HepG2 (cell line): ENCODE results near the gene KRT15. TPM values are rescaled to one million over a fixed set of nuclear protein-coding genes. Genes with fewer than 3 reads are reported as not detected.

Experiments used
- ATAC-seq: fragments of 200-7000 bp; cut with Tn5 transposase; 3 replicates; pipeline ENCODE4 v1.9.1; 2020; ENCODE audit warnings: mild to moderate bottlenecking, moderate library complexity
- BruUV-seq: library from RNA; stranded (reverse); fragments of 400-500 nt; replicated peaks from 2 replicates; lab custom pipeline; 2021; lab: Mats Ljungman, UMichigan
- CTCF ChIA-PET: fragments of 300-600 bp; formaldehyde crosslinking; extraction: SDS; loops from one replicate; lab custom pipeline; 2021; ENCODE audit warnings: low total read pairs, inconsistent platforms, low intra/inter-chr PET ratio; lab: Yijun Ruan, JAX
- POLR2A ChIA-PET: fragments of 350-600 bp; sonication (Branson Sonifier 250); formaldehyde crosslinking; loops from one replicate; lab custom pipeline; 2020; ENCODE audit warnings: antibody characterized with exemption, inconsistent platforms; lab: Yijun Ruan, JAX
- DNase-seq: peaks from one replicate; pipeline ENCODE4 v3.0.0-alpha.2; 2015; ENCODE audit warnings: low spot score
- FAIRE-seq: peaks from 3 replicates; lab custom pipeline; 2011; peaks lifted over from hg19 to GRCh38; lab: Jason Lieb, UNC
- H2AFZ ChIP-seq: one replicate; pipeline ENCODE4 v1.6.1; 2011; ENCODE audit warnings: low read length, inconsistent platforms
- H3K27ac ChIP-seq: fragments of 300-600 bp; 3 replicates; pipeline ENCODE4 v1.8.0; 2011; ENCODE audit warnings: mixed run types, mild to moderate bottlenecking, mixed read lengths, low read length, inconsistent platforms; ENCODE audit not compliant: insufficient read depth; ENCODE audit errors: extremely low read length
- H3K27me3 ChIP-seq, 2 experiments: fragments of 200-600 bp in 1 of 2; 2 replicates in 1 of 2; 3 replicates in 1 of 2; pipeline versions ENCODE4 v1.6.0 to v1.8.0; 2011; ENCODE audit warnings: low read length in 2 of 2, mild to moderate bottlenecking in 2 of 2, moderate library complexity in 2 of 2, inconsistent platforms in 1 of 2; ENCODE audit not compliant: insufficient read depth in 2 of 2, control insufficient read depth in 1 of 2
- H3K36me3 ChIP-seq, 2 experiments: fragments of 200-600 bp in 1 of 2; replicated peaks in 1 of 2; 2 replicates in 1 of 2; 3 replicates in 1 of 2; pipeline versions ENCODE4 v1.5.1 to v1.8.0; 2011; ENCODE audit warnings: low read length in 2 of 2, inconsistent platforms in 1 of 2; ENCODE audit not compliant: insufficient read depth in 2 of 2, control insufficient read depth in 1 of 2
- H3K4me1 ChIP-seq: 2 replicates; pipeline ENCODE4 v1.5.1; 2012; ENCODE audit warnings: low read length, inconsistent platforms; ENCODE audit not compliant: insufficient read depth
- H3K4me2 ChIP-seq: 2 replicates; pipeline ENCODE4 v1.6.0; 2011; ENCODE audit warnings: low read depth, low read length, inconsistent platforms
- H3K4me3 ChIP-seq, 3 experiments: fragments of 200-600 bp in 1 of 3; sonication (generic), shearing (Covaris generic) in 1 of 3; replicated peaks in 1 of 3; 2 replicates each; pipeline ENCODE4 v1.5.1; 2011 to 2016; ENCODE audit warnings: low read length in 3 of 3, inconsistent platforms in 2 of 3, low read depth in 2 of 3, mild to moderate bottlenecking in 2 of 3, control low read depth in 1 of 3, mixed read lengths in 1 of 3; ENCODE audit not compliant: insufficient read depth in 1 of 3
- H3K79me2 ChIP-seq: one replicate; pipeline ENCODE4 v1.6.1; 2011; ENCODE audit warnings: low read length, inconsistent platforms; ENCODE audit not compliant: insufficient read depth
- H3K9ac ChIP-seq: 2 replicates; pipeline ENCODE4 v1.6.0; 2011; ENCODE audit warnings: mild to moderate bottlenecking, low read depth, low read length, inconsistent platforms; ENCODE audit not compliant: insufficient read depth
- H3K9me3 ChIP-seq: 2 replicates; pipeline ENCODE4 v1.5.1; 2012; ENCODE audit warnings: mild to moderate bottlenecking, low read length
- H4K20me1 ChIP-seq: 2 replicates; pipeline ENCODE4 v1.6.0; 2011; ENCODE audit warnings: inconsistent platforms, mild to moderate bottlenecking, low read length, moderate library complexity; ENCODE audit not compliant: insufficient read depth
- CBX1 ChIP-seq: IDR thresholded peaks from one replicate; pipeline ENCODE4 v1.6.1; 2016; ENCODE audit warnings: antibody characterized with exemption, low read depth
- CC2D1A ChIP-seq: sonication (generic); formaldehyde crosslinking; IDR thresholded peaks from 2 replicates; pipeline ENCODE4 v1.8.1; 2023; ENCODE audit warnings: mild to moderate bottlenecking, missing genetic modification reagents
- HDAC2 ChIP-seq: sonication (generic); formaldehyde crosslinking; IDR thresholded peaks from 2 replicates; pipeline ENCODE4 v1.4.0; 2020; ENCODE audit warnings: missing genetic modification reagents
- MATR3 ChIP-seq: sonication (generic); formaldehyde crosslinking; IDR thresholded peaks from 2 replicates; pipeline ENCODE4 v1.4.0; 2020; ENCODE audit warnings: missing genetic modification reagents
- MIXL1 ChIP-seq: IDR thresholded peaks from 2 replicates; pipeline ENCODE4 v1.6.1; 2016
- SAFB2 ChIP-seq: sonication (generic); formaldehyde crosslinking; IDR thresholded peaks from 2 replicates; pipeline ENCODE4 v1.5.1; 2020; ENCODE audit warnings: missing genetic modification reagents, low read depth, mild to moderate bottlenecking, borderline replicate concordance
- ZFP90 ChIP-seq: sonication (generic); formaldehyde crosslinking; IDR thresholded peaks from 2 replicates; pipeline ENCODE4 v1.8.0; 2022; ENCODE audit warnings: missing genetic modification reagents, mild to moderate bottlenecking, inconsistent platforms, borderline replicate concordance
- ZNF20 ChIP-seq: sonication (generic); formaldehyde crosslinking; IDR thresholded peaks from 2 replicates; pipeline ENCODE4 v1.4.0; 2020; ENCODE audit warnings: mild to moderate bottlenecking, moderate library complexity, missing genetic modification reagents
- ZNF3 ChIP-seq: IDR thresholded peaks from 2 replicates; pipeline ENCODE4 v1.7.0; 2017; ENCODE audit warnings: inconsistent platforms
- ZNF367 ChIP-seq: sonication (generic); formaldehyde crosslinking; IDR thresholded peaks from 2 replicates; pipeline ENCODE4 v1.4.0; 2020; ENCODE audit warnings: missing genetic modification reagents, borderline replicate concordance
- ZNF878 ChIP-seq: sonication (generic); formaldehyde crosslinking; IDR thresholded peaks from 2 replicates; pipeline ENCODE4 v1.8.1; 2023; ENCODE audit warnings: mild to moderate bottlenecking, missing genetic modification reagents, moderate library complexity
- WGBS: methylation state at CpG from one replicate; pipeline ENCODE4 v1.1.6; 2017; ENCODE audit warnings: low lambda C conversion rate; 5-methylcytosine and 5-hydroxymethylcytosine counted together
- in situ Hi-C: cut with HindIII; loops from 2 replicates; pipeline ENCODE4 v1.10.0; 2017; ENCODE audit warnings: low pct_unique_long_range_greater_than_20kb; ENCODE audit not compliant: extremely low pct_ligation_motif_present
- intact Hi-C: fragments of 100-400 bp; cut with micrococcal nuclease; formaldehyde crosslinking; loops from one replicate; pipeline ENCODE4 v1.10.0; 2022; ENCODE audit not compliant: unreplicated experiment
- polyA plus RNA-seq, 8 experiments: library from polyadenylated mRNA; depleted of rRNA in 3 of 8; stranded (reverse) in 7 of 8; unstranded in 1 of 8; fragments of >200 nt; fragmentation: Illumina TruSeq in 4 of 8; extraction: Trizol in 4 of 8; gene quantifications; 2 replicates each; pipeline versions ENCODE4 v1.2.1 to v1.2.3, GENCODE V29; 2011 to 2016; ENCODE audit warnings: low read depth in 4 of 8, missing spikeins in 1 of 8, mixed read lengths in 1 of 8; ENCODE audit not compliant: insufficient read depth in 1 of 8
- total RNA-seq, 5 experiments: library from RNA; depleted of rRNA; stranded (reverse); fragments of >200 nt; fragmentation: Illumina TruSeq; extraction: Trizol; gene quantifications; 2 replicates each; pipeline ENCODE4 v1.2.3, GENCODE V29; 2016; ENCODE audit warnings: low read depth in 1 of 5
- TF ChIP-seq, protein P1 (sequence below): sonication (generic); formaldehyde crosslinking; IDR thresholded peaks from 2 replicates; pipeline ENCODE4 v1.5.1; 2020; ENCODE audit warnings: mild to moderate bottlenecking, missing genetic modification reagents, moderate library complexity
- TF ChIP-seq, protein P2 (sequence below): sonication (generic); formaldehyde crosslinking; IDR thresholded peaks from 2 replicates; pipeline ENCODE4 v1.4.0; 2020; ENCODE audit warnings: missing genetic modification reagents
- TF ChIP-seq, protein P3 (sequence below): sonication (generic); formaldehyde crosslinking; IDR thresholded peaks from 2 replicates; pipeline ENCODE4 v1.4.0; 2020; ENCODE audit warnings: mild to moderate bottlenecking, missing genetic modification reagents

The KRT15 gene
- total and polyA plus RNA-seq, 2 of the 13 experiments (the other 11 are each of a cell fraction or from before 2014, with no cell fraction given) = 0.46 to 0.63 TPM

DNA sequence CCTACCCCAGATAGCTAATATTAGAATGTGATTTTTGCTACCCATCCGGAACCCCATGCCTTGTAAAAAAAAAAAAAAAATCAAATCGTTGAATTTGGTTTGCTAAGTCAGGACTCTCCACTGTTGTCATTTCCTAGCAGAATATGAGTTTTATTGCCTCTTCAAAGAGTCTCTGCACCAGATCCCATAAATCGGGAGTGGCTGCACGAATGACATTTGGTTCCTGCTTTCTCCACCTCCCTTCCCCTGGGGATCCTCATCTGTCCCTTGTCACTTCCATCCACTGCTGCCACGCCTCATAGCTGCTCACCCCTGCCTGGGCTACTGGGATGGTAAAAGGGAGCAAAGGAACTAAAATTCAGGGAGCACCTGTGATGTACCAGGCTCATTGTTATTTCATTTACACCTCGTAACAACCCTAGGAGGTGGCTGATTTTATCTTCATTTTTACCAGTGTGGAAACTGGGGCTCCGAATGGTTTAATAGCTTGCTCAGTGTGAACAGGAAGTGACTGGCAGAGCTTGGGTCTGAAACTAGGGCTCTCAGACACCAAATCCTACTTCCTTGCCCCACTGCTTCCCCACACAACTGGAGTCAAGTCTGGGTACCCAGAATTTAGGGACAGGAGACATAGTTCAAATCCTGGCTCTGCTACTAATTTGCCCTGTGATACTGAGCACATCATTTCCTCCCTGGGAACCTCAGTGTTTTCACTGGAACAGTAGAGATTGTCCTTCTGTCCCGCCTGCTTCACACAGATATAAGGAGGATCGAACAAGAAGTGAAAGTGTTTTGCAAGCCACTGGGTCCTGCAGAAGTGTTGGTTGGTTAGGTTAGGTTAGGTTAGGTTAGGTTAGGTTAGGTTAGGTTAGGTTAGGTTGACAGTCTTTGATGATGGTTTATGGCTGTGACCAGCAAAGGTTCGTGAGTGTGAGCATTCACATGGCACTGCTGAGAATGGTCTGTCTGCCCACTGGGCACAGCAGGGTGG is 28.4 kb downstream of the KRT15 start:
- no TSS peak for BruUV-seq
- no peak overlapping the region for H3K4me2 ChIP-seq
- no peak for DNase-seq
- peaks cover 12% of the 10 kb centered on the region for H3K4me1 ChIP-seq
- H3K9ac ChIP-seq = no peak overlapping the region
- H2AFZ ChIP-seq = no peak overlapping the region
- H3K79me2 ChIP-seq = no peaks in the 10 kb centered on the region
- CTCF ChIA-PET = no interaction called here
- no peaks in the 10 kb centered on the region for H3K9me3 ChIP-seq
- intact Hi-C loops (no loop called here), in situ Hi-C loops (loop anchor here (5.0 kb wide), 1 partner anchor 57 kb away; no protein-coding TSS in a partner anchor)
- 26% methylated on average over 10 of the region's 10 CpGs for WGBS
- ATAC-seq = no peak
- H3K36me3 ChIP-seq = no peaks in the 10 kb centered on the region
- no peak overlapping the region for H3K27ac ChIP-seq
- H4K20me1 ChIP-seq = no peaks in the 10 kb centered on the region
- no peak overlapping the region for H3K4me3 ChIP-seq
- POLR2A ChIA-PET = no interaction called here
- peaks cover 0 to 36% of the 10 kb centered on the region in 2 experiments; a peak in 4 of 5 replicates for H3K27me3 ChIP-seq
- no peak for FAIRE-seq
- TF ChIP-seq ZNF878 (CRISPR knock-in tag) (no peak), ZNF367 (CRISPR knock-in tag) (no peak), ZNF20 (no peak), ZNF3 (CRISPR knock-in tag) (no peak), MATR3 (CRISPR knock-in tag) (no peak), MIXL1 (no peak), CC2D1A (CRISPR knock-in tag) (no peak), HDAC2 (CRISPR knock-in tag) (no peak), ZFP90 (CRISPR knock-in tag) (no peak), CBX1 (no peak), SAFB2 (CRISPR knock-in tag) (no peak)
- TF ChIP-seq, protein P1, sequence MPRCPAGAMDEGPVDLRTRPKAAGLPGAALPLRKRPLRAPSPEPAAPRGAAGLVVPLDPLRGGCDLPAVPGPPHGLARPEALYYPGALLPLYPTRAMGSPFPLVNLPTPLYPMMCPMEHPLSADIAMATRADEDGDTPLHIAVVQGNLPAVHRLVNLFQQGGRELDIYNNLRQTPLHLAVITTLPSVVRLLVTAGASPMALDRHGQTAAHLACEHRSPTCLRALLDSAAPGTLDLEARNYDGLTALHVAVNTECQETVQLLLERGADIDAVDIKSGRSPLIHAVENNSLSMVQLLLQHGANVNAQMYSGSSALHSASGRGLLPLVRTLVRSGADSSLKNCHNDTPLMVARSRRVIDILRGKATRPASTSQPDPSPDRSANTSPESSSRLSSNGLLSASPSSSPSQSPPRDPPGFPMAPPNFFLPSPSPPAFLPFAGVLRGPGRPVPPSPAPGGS = no peak
- TF ChIP-seq, protein P2, sequence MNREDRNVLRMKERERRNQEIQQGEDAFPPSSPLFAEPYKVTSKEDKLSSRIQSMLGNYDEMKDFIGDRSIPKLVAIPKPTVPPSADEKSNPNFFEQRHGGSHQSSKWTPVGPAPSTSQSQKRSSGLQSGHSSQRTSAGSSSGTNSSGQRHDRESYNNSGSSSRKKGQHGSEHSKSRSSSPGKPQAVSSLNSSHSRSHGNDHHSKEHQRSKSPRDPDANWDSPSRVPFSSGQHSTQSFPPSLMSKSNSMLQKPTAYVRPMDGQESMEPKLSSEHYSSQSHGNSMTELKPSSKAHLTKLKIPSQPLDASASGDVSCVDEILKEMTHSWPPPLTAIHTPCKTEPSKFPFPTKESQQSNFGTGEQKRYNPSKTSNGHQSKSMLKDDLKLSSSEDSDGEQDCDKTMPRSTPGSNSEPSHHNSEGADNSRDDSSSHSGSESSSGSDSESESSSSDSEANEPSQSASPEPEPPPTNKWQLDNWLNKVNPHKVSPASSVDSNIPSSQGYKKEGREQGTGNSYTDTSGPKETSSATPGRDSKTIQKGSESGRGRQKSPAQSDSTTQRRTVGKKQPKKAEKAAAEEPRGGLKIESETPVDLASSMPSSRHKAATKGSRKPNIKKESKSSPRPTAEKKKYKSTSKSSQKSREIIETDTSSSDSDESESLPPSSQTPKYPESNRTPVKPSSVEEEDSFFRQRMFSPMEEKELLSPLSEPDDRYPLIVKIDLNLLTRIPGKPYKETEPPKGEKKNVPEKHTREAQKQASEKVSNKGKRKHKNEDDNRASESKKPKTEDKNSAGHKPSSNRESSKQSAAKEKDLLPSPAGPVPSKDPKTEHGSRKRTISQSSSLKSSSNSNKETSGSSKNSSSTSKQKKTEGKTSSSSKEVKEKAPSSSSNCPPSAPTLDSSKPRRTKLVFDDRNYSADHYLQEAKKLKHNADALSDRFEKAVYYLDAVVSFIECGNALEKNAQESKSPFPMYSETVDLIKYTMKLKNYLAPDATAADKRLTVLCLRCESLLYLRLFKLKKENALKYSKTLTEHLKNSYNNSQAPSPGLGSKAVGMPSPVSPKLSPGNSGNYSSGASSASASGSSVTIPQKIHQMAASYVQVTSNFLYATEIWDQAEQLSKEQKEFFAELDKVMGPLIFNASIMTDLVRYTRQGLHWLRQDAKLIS (CRISPR knock-in tag) = no peak
- TF ChIP-seq, protein P3, sequence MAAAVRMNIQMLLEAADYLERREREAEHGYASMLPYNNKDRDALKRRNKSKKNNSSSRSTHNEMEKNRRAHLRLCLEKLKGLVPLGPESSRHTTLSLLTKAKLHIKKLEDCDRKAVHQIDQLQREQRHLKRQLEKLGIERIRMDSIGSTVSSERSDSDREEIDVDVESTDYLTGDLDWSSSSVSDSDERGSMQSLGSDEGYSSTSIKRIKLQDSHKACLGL (CRISPR knock-in tag) = no peak
